ENCODE data around the gene CDC23.
A peak's percentile ranks its signal among the peaks of the same experiment; 100 is the strongest.

CDC23 gene

GRCh38 chr5:138138949-138139780 lies 74.0 kb downstream of the CDC23 start, which contains the start of gene NME5:
Gene NME5 (minus strand): TSS chr5:138139428. CDS start chr5:138138780, 648 bp downstream.
- H4K8ac ChIP-seq (ENCODE audit: low read depth, low read length): no peak within 1 kb of the TSS
- no peak within 1 kb of the TSS for H3K27ac ChIP-seq (ENCODE audit: low read depth, low read length)
- H3K4me3 ChIP-seq (ENCODE audit: low read depth, low read length): peak within 1 kb of the TSS; percentile 70
- WGBS (ENCODE audit: extremely low coverage, insufficient coverage, insufficient read length): no CpG with 5 or more reads among the region's 31 CpGs
- H4K91ac ChIP-seq (ENCODE audit: low read depth, low read length): no peak within 1 kb of the TSS
- H3K79me2 ChIP-seq (ENCODE audit: control insufficient read depth, insufficient read depth, low read length, poor library complexity): no peaks in the 10 kb centered on the region
- no peak within 1 kb of the TSS for H2BK12ac ChIP-seq (ENCODE audit: low read length)
- peak within 1 kb of the TSS; percentile 59 for H2AFZ ChIP-seq (ENCODE audit: insufficient read depth, low read length, poor library complexity)
- H3K4ac ChIP-seq (ENCODE audit: low read depth, low read length): no peak within 1 kb of the TSS
- H3K14ac ChIP-seq (ENCODE audit: low read length): no peak within 1 kb of the TSS
- H2AK5ac ChIP-seq (ENCODE audit: low read length): no peak within 1 kb of the TSS
- DNase-seq: peak in 1 of 2 donors; percentile 7
- no peaks in the 10 kb centered on the region for H3K4me1 ChIP-seq (ENCODE audit: control insufficient read depth in 1 of 2, insufficient read depth in 2 of 2, low read length in 2 of 2)
- H4K12ac ChIP-seq (ENCODE audit: low read depth, low read length): no peak within 1 kb of the TSS
- peak within 1 kb of the TSS; percentile 85 for H3K4me2 ChIP-seq (ENCODE audit: low read length)
- H3K9ac ChIP-seq (ENCODE audit: low read length): no peak within 1 kb of the TSS
- no peak within 1 kb of the TSS for H3K23ac ChIP-seq (ENCODE audit: low read length)
- no peaks in the 10 kb centered on the region for H3K36me3 ChIP-seq (ENCODE audit: control insufficient read depth in 1 of 2, insufficient read depth in 2 of 2, low read length in 2 of 2)
- no peaks in the 10 kb centered on the region for H3K27me3 ChIP-seq (ENCODE audit: insufficient read depth, low read length)
- no peak within 1 kb of the TSS for H3K18ac ChIP-seq (ENCODE audit: low read length)
- no peaks in the 10 kb centered on the region for H3K79me1 ChIP-seq (ENCODE audit: low read length)
- no peak within 1 kb of the TSS for H2BK120ac ChIP-seq (ENCODE audit: insufficient read depth, low read length, poor library complexity)
- no peak within 1 kb of the TSS for H2BK5ac ChIP-seq (ENCODE audit: low read depth, low read length, poor library complexity)
- no peaks in the 10 kb centered on the region for H3K9me3 ChIP-seq (ENCODE audit: insufficient read depth, low read depth, low read length)

Measured in trophoblast cell (in vitro differentiated cells and primary cell).